ENCODE data around the gene ZNF708. TPM values are rescaled to one million over a fixed set of nuclear protein-coding genes. Genes with fewer than 3 reads are reported as not detected.
"Not testable (repeated sequence)": the region's sequence is repeated elsewhere in the genome, so short reads cannot be mapped to it uniquely, and the experiment has no call there.

ZNF708 gene
- total RNA-seq, 1 donor from 2014 or later: 6.8 TPM

DNA sequence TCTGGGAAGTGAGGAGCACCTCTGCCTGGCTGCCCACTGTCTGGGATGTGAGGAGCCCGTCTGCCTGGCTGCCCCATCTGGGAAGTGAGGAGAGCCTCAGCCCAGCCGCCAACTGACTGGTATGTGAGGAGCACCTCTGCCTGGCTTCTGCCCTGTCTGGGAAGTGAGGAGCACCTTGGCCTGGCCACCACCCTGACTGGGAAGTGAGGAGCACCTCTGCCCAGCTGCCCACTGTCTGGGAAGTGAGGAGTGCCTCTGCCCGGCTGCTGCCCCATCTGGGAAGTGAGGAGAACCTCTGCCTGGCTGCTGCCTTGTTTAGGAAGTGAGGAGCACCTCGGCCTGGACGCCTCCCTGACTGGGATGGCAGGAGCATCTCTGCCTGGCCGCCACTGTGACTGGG, 64.8 kb downstream of the ZNF708 start:
- DNase-seq (ENCODE audit: low spot score): no peak
- intact Hi-C loops (cut with DNase I): no loop called here

DNA sequence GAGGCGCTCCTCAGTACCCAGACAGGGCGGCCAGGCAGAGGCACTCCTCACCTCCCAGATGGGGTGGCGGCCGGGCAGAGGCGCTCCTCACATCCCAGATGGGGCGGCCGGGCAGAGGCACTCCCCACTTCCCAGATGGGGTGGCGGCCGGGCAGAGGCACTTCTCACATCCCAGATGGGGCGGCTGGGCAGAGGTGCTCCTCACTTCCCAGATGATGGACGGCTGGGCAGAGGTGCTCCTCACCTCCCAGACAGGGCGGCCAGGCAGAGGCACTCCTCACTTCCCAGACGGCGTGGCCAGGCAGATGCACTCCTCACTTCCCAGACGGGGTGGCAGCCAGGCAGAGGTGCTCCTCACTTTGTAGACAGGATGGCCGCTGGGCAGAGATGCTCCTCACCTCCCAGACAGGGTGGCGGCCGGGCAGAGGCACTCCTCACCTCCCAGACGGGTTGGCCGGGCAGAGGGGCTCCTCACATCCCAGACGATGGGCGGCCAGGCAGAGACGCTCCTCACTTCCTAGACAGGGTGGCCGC, 68.3 kb downstream of the ZNF708 start:
- DNase-seq (ENCODE audit: low spot score); intact Hi-C loops (cut with DNase I): not testable (repeated sequence)

DNA sequence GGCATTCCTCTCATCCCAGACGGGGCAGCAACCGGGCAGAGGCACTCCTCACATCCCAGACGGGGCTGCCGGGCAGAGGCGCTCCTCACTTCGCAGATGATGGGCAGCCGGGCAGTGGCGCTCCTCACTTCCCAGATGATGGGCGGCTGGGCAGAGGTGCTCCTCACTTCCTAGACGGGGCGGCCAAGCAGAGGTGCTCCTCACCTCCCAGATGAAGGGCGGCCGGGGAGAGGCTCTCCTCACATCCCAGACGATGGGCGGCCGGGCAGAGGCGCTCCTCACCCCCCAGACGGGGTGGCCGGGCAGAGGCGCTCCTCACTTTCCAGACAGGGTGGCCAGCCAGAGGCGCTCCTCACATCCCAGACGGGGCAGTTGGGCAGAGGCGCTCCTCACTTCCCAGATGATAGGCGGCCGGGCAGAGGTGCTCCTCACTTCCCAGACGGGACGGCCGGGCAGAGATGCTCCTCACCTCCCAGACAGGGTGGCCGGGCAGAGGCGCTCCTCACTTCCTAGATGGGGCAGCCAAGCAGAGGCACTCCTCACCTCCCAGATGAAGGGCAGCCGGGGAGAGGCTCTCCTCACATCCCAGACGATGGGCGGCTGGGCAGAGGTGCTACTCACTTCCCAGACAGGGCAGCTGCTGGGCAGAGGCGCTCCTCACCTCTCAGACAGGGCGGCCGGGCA, 68.9 kb downstream of the ZNF708 start:
- intact Hi-C loops (cut with DNase I): no loop called here
- DNase-seq (ENCODE audit: low spot score): no peak

DNA sequence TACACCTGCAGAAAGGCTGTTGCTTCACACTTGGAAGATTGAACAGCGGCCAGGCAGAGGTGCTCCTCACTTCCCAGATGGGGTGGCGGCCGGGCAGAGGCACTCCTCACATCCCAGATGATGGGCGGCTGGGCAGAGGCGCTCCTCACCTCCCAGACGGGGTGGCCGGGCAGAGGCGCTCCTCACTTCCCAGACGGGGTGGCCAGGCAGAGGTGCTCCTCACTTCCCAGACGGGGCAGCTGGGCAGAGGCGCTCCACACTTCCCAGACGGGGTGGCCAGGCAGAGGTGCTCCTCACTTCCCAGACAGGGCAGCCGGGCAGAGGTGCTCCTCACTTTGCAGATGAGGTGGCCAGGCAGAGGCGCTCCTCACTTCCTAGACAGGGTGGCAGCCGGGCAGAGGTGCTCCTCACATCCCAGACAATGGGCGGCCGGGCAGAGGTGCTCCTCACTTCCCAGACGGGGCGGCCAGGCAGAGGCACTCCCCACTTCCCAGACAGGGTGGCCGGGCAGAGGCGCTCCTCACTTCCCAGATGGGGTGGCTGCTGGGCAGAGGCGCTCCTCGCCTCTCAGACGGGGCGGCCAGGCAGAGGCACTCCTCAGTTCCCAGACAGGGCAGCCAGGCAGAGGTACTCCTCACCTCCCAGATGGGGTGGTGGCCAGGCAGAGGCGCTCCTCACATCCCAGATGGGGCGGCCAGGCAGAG, 69.6 kb downstream of the ZNF708 start:
- DNase-seq (ENCODE audit: low spot score); intact Hi-C loops (cut with DNase I): not testable (repeated sequence)

DNA sequence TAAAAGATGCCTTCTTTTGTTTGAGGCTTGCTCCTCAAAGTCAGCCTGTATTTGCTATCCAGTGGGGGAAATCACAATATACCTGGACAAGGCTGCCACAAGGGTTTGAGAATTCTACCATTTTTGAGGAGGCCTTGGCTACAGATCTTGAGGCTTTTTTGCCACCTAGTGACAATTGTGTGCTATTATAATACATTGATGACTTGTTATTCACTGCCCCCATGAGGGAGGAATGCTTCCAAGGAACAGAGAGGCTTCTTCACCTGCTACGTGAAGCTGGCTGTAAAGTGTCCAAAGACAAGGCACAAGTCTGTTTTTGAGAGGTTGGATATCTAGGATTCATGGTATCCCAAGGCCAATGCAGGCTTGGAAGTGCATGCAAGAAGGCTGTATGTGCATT, 72.5 kb downstream of the ZNF708 start:
- no peak for DNase-seq (ENCODE audit: low spot score)
- intact Hi-C loops (cut with DNase I): no loop called here

Other genes with a start within 250 kb of the ZNF708 start
- gene ZNF714, start 247.2 kb downstream of the ZNF708 start, total RNA-seq: 2.6 TPM
- 14.3 TPM for gene ZNF431, start 187.4 kb downstream of the ZNF708 start, total RNA-seq
- gene ZNF738, start 29.6 kb upstream of the ZNF708 start, total RNA-seq: 3.0 TPM
- gene ZNF493, start 67.7 kb upstream of the ZNF708 start, total RNA-seq: 11.5 TPM
- gene ZNF429, start 176.2 kb upstream of the ZNF708 start, total RNA-seq: 10.8 TPM